BJ (cell line): ENCODE results near the gene SLC2A2. TPM values are rescaled to one million over a fixed set of nuclear protein-coding genes. Genes with fewer than 3 reads are reported as not detected.
A peak's percentile ranks its signal among the peaks of the same experiment; 100 is the strongest.

Source experiments
- CTCF ChIA-PET: fragments of 350-600 bp; formaldehyde crosslinking; extraction: SDS; loops from one replicate; lab custom pipeline; 2021; ENCODE audit warnings: antibody characterized with exemption, inconsistent platforms; lab: Yijun Ruan, JAX
- POLR2A ChIA-PET: fragments of 300-600 bp; sonication (Branson Sonifier 250); formaldehyde crosslinking; extraction: SDS; loops from one replicate; lab custom pipeline; 2021; ENCODE audit warnings: antibody characterized with exemption; lab: Charles Lee
- DNase-seq: peaks from one replicate; pipeline ENCODE4 v3.0.0-alpha.2; 2011; ENCODE audit warnings: low read depth
- H3K27me3 ChIP-seq: 2 replicates; pipeline ENCODE4 v1.6.0; 2011; ENCODE audit warnings: low read length; ENCODE audit not compliant: control insufficient read depth, insufficient read depth
- H3K36me3 ChIP-seq: 2 replicates; pipeline ENCODE4 v1.5.1; 2011; ENCODE audit warnings: low read length; ENCODE audit not compliant: control insufficient read depth, insufficient read depth
- H3K4me3 ChIP-seq: 2 replicates; pipeline ENCODE4 v1.5.1; 2011; ENCODE audit warnings: low read depth, mild to moderate bottlenecking, control low read depth, low read length
- CTCF ChIP-seq: IDR thresholded peaks from 2 replicates; pipeline ENCODE4 v1.5.1; 2011; ENCODE audit warnings: low read depth, mild to moderate bottlenecking, control low read depth, inconsistent platforms, low read length, moderate library complexity; ENCODE audit not compliant: insufficient read depth
- polyA plus RNA-seq: library from polyadenylated mRNA; depleted of rRNA; stranded (reverse); fragments of >200 nt; gene quantifications from 2 replicates; pipeline ENCODE4 v1.2.3, GENCODE V29; 2011

Gene SLC2A2
- polyA plus RNA-seq, 1 experiment = not detected

- DNase-seq = no peak
- POLR2A ChIA-PET = no interaction called here
These were observed 37.9 kb upstream of the SLC2A2 start for GRCh38 chr3:171064461-171064860.

DNA sequence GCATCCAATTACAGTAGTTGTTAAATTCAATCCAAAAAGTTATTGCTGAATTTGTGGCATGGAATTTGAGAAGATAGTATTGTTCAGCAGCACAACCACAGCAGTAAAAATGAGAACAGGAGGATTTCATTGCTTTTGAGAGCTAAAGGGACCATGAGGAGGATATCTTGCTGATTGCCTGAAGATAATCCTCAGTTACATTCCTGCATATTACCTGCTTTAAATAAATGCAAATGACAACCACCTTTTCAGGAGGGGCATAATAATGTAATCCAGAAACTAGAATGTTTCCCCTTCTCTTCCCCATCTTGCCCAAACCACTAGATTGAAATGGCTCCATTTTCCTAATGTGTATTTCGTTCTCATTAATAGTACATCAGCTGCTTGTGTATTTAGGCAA, 35.2 kb upstream of the SLC2A2 start:
- H3K36me3 ChIP-seq = no peaks in the 10 kb centered on the region
- DNase-seq = no peak
- H3K4me3 ChIP-seq = no peak overlapping the region
- TF ChIP-seq CTCF = no peak
- CTCF ChIA-PET = interaction anchor here (1.7 kb wide), 1 partner anchor 11 kb away, joined by 10 read pairs; no protein-coding TSS in a partner anchor
- POLR2A ChIA-PET = no interaction called here
- no peaks in the 10 kb centered on the region for H3K27me3 ChIP-seq

More at GRCh38 chr3:171064461-171064860, 37.9 kb upstream of the SLC2A2 start:
- CTCF ChIA-PET = interaction anchor here (0.6 to 0.8 kb wide), 2 partner anchors 13 to 17 kb away, joined by 3 read pairs; no protein-coding TSS in a partner anchor
- Histone ChIP-seq H3K27me3 (no peaks in the 10 kb centered on the region), H3K36me3 (no peaks in the 10 kb centered on the region), H3K4me3 (no peak overlapping the region)
- no peak for TF ChIP-seq CTCF

- no peak for TF ChIP-seq CTCF
- Histone ChIP-seq H3K27me3 (no peaks in the 10 kb centered on the region), H3K36me3 (no peaks in the 10 kb centered on the region), H3K4me3 (no peak overlapping the region)
- DNase-seq = no peak
- ChIA-PET CTCF (no interaction called here), POLR2A (no interaction called here)
These were observed 33.5 kb upstream of the SLC2A2 start for GRCh38 chr3:171059978-171060377.

GRCh38 chr3:171058873-171059603, 32.5 kb upstream of the SLC2A2 start:
- ChIA-PET CTCF (interaction anchor here (0.9 to 1.0 kb wide), 2 partner anchors 9 to 124 kb away, joined by 3 read pairs; no protein-coding TSS in a partner anchor), POLR2A (no interaction called here)
- no peaks in the 10 kb centered on the region for H3K27me3 ChIP-seq
- no peak for TF ChIP-seq CTCF
- no peaks in the 10 kb centered on the region for H3K36me3 ChIP-seq
- no peak overlapping the region for H3K4me3 ChIP-seq
- no peak for DNase-seq

DNA sequence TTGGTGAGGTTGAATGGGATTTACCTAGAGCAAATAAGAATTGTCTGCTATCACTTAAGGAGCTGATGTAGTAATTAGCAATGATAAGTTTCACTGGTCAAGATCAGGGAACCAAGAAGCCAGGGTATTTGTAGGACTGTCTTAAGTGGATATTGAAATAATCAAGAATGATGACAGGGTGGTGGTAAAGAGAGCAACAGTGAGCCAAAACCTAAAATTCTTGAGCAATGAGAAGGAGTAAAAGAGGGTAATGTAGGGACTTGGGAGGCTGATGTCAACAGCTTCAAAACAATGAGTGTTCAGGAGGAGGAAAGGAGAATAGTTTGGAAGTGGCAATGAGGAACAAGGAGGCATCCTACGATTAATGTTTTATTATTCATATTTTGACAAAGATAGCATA, 31.5 kb upstream of the SLC2A2 start:
- POLR2A ChIA-PET = no interaction called here
- DNase-seq = peak; percentile 13
- CTCF ChIA-PET = interaction anchor here (0.9 to 1.0 kb wide), 3 partner anchors 8 to 125 kb away, joined by 3 to 4 read pairs (median 3); no protein-coding TSS in a partner anchor
- no peak overlapping the region for H3K4me3 ChIP-seq
- no peaks in the 10 kb centered on the region for H3K27me3 ChIP-seq
- H3K36me3 ChIP-seq = no peaks in the 10 kb centered on the region
- TF ChIP-seq CTCF = no peak
